NCI-H2227 (cell line): Measurements from ENCODE around the gene FAM221B.

Source experiments
- DNase-seq: peaks from one replicate; lab custom pipeline; 2025; ENCODE audit not compliant: unreplicated experiment; lab: John Stamatoyannopoulos, UW

The FAM221B gene

GRCh38 chr9:35822926-35823325, 5.6 kb downstream of the FAM221B start:
- DNase-seq: no peak

- no peak for DNase-seq
Measured at GRCh38 chr9:35820076-35820475, 8.5 kb downstream of the FAM221B start.

GRCh38 chr9:35818341-35818740, 10.2 kb downstream of the FAM221B start:
- DNase-seq: no peak

GRCh38 chr9:35816708-35817107, 11.8 kb downstream of the FAM221B start:
- DNase-seq: no peak

GRCh38 chr9:35814841-35815543, 13.5 kb downstream of the FAM221B start, which contains the start of gene HINT2:
TSS of gene HINT2 (minus strand) at chr9:35815042. CDS start at chr9:35814979, 63 bp downstream.
- DNase-seq: peak; percentile 96

GRCh38 chr9:35814106-35814840, 14.3 kb downstream of the FAM221B start:
- DNase-seq: peak; percentile 37

- DNase-seq: peak; percentile 13
Measured at GRCh38 chr9:35813434-35814105, 15.0 kb downstream of the FAM221B start.

GRCh38 chr9:35812025-35812602, 16.4 kb downstream of the FAM221B start, which contains the start of gene SPAG8:
TSS of gene SPAG8 (minus strand) at chr9:35812262. CDS start at chr9:35812147, 115 bp downstream.
- peak; percentile 94 for DNase-seq

- no peak for DNase-seq
Measured at GRCh38 chr9:35811381-35812024, 17.0 kb downstream of the FAM221B start.

- DNase-seq: no peak
Measured at GRCh38 chr9:35810122-35810521, 18.4 kb downstream of the FAM221B start.

GRCh38 chr9:35808433-35808832, 20.1 kb downstream of the FAM221B start:
- no peak for DNase-seq

- no peak for DNase-seq
Measured at GRCh38 chr9:35806101-35806500, 22.4 kb downstream of the FAM221B start.

GRCh38 chr9:35801328-35802128, 27.0 kb downstream of the FAM221B start:
- no peak for DNase-seq

- no peak for DNase-seq
Measured at GRCh38 chr9:35800530-35800929, 28.0 kb downstream of the FAM221B start.

GRCh38 chr9:35798658-35799374, 29.7 kb downstream of the FAM221B start:
- DNase-seq: no peak

GRCh38 chr9:35797311-35798109, 31.0 kb downstream of the FAM221B start:
- DNase-seq: no peak

- no peak for DNase-seq
Measured at GRCh38 chr9:35795695-35796094, 32.8 kb downstream of the FAM221B start.

GRCh38 chr9:35793461-35793860, 35.1 kb downstream of the FAM221B start:
- no peak for DNase-seq

- no peak for DNase-seq
Measured at GRCh38 chr9:35792826-35793225, 35.7 kb downstream of the FAM221B start.
